MCF 10A (cell line): ENCODE results near the gene SEC16B. TPM values are rescaled to one million over a fixed set of nuclear protein-coding genes. Genes with fewer than 3 reads are reported as not detected.

Experiments
- BruUV-seq: library from RNA; stranded (reverse); fragments of 400-500 nt; replicated peaks from 2 replicates; lab custom pipeline; 2021; lab: Mats Ljungman, UMichigan
- CTCF ChIA-PET: fragments of 300-600 bp; sonication (Branson Sonifier 250); formaldehyde crosslinking; extraction: SDS; loops from one replicate; lab custom pipeline; 2021; ENCODE audit warnings: antibody characterized with exemption, inconsistent platforms; lab: Yijun Ruan, JAX
- POLR2A ChIA-PET: fragments of 300-600, 350-650 bp; sonication (Branson Sonifier 250); formaldehyde crosslinking; extraction: SDS; loops from one replicate; lab custom pipeline; 2020; ENCODE audit warnings: antibody characterized with exemption, inconsistent platforms; lab: Yijun Ruan, JAX
- DNase-seq: peaks from one replicate; pipeline ENCODE4 v3.0.0-alpha.2; 2018; ENCODE audit not compliant: unreplicated experiment
- H3K27ac Mint-ChIP-seq: one replicate; pipeline ENCODE4 v1.8.0; 2022; ENCODE audit warnings: mild to moderate bottlenecking, low read depth, mixed read lengths; ENCODE audit not compliant: unreplicated experiment
- H3K27me3 Mint-ChIP-seq: one replicate; pipeline ENCODE4 v1.8.0; 2022; ENCODE audit warnings: mixed read lengths; ENCODE audit not compliant: insufficient read depth, unreplicated experiment
- H3K36me3 Mint-ChIP-seq: one replicate; pipeline ENCODE4 v1.8.0; 2022; ENCODE audit warnings: mild to moderate bottlenecking, moderate library complexity, mixed read lengths; ENCODE audit not compliant: insufficient read depth, unreplicated experiment
- H3K4me1 Mint-ChIP-seq: one replicate; pipeline ENCODE4 v1.8.0; 2022; ENCODE audit warnings: mixed read lengths; ENCODE audit not compliant: insufficient read depth, unreplicated experiment
- H3K4me3 Mint-ChIP-seq: one replicate; pipeline ENCODE4 v1.8.0; 2022; ENCODE audit warnings: mild to moderate bottlenecking, moderate library complexity, mixed read lengths; ENCODE audit not compliant: unreplicated experiment
- H3K9me3 Mint-ChIP-seq: one replicate; pipeline ENCODE4 v1.8.0; 2022; ENCODE audit warnings: mixed read lengths; ENCODE audit not compliant: unreplicated experiment
- intact Hi-C: fragments of 100-400 bp; cut with micrococcal nuclease; formaldehyde crosslinking; loops from 2 replicates; pipeline ENCODE4 v1.14.1; 2022
- total RNA-seq: library from RNA; stranded (reverse); gene quantifications from 2 replicates; pipeline ENCODE4 v1.2.3, GENCODE V29; 2022
- TF ChIP-seq, protein P1 (sequence below): fragments of 200-600 bp; IDR thresholded peaks from one replicate; pipeline ENCODE4 v1.8.0; 2022; ENCODE audit warnings: antibody characterized with exemption, mild to moderate bottlenecking; ENCODE audit not compliant: unreplicated experiment

The SEC16B gene
- total RNA-seq, 1 experiment from 2014 or later = not detected

DNA sequence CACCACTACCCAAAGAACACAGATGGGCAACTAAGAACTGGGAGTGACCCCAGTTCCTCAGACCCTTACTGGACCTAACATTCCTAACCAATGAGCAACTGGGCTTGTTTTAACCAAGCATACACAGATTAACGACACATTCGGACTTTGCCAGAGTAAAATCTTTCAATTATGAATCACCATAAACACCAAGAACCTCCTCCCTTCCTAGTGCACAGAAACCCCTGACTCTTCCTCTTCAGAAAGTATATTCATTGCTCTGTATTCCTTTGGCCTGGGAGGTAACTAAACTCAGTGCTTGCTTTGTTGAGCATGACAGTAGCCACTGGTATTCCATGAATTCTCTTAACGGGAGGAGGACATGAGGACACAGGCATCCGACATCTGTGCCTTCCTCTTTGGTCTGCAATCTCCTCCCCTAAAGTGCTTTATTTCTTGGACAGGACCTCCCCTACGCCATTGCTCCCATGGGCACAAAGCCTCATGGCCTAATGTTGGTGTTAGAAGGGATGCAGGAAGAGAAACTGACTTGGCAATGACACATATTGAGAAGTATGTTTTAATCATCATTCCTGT, 42.7 kb downstream of the SEC16B start:
- peak overlapping the region; percentile 76 for H3K27ac Mint-ChIP-seq

GRCh38 chr1:177926201-177926600, 43.7 kb downstream of the SEC16B start:
- ChIA-PET CTCF (interaction anchor here (0.6 to 6.7 kb wide), 13 partner anchors 11 to 1049 kb away, joined by 3 to 55 read pairs (median 4); no protein-coding TSS in a partner anchor), POLR2A (interaction anchor here (0.6 to 1.4 kb wide), 2 partner anchors 10 to 124 kb away, joined by 3 read pairs; no protein-coding TSS in a partner anchor)
- no peak for DNase-seq
- no TSS peak for BruUV-seq
- no peaks in the 10 kb centered on the region for H3K9me3 Mint-ChIP-seq
- no peaks in the 10 kb centered on the region for H3K27me3 Mint-ChIP-seq
- H3K36me3 Mint-ChIP-seq = no peaks in the 10 kb centered on the region
- H3K4me3 Mint-ChIP-seq = no peak overlapping the region
- peaks cover 13% of the 10 kb centered on the region for H3K4me1 Mint-ChIP-seq
- TF ChIP-seq, protein P1, sequence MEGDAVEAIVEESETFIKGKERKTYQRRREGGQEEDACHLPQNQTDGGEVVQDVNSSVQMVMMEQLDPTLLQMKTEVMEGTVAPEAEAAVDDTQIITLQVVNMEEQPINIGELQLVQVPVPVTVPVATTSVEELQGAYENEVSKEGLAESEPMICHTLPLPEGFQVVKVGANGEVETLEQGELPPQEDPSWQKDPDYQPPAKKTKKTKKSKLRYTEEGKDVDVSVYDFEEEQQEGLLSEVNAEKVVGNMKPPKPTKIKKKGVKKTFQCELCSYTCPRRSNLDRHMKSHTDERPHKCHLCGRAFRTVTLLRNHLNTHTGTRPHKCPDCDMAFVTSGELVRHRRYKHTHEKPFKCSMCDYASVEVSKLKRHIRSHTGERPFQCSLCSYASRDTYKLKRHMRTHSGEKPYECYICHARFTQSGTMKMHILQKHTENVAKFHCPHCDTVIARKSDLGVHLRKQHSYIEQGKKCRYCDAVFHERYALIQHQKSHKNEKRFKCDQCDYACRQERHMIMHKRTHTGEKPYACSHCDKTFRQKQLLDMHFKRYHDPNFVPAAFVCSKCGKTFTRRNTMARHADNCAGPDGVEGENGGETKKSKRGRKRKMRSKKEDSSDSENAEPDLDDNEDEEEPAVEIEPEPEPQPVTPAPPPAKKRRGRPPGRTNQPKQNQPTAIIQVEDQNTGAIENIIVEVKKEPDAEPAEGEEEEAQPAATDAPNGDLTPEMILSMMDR = no peak
- intact Hi-C loops = no loop called here
- H3K27ac Mint-ChIP-seq = peak overlapping the region; percentile 76

More for the DNA sequence above, 42.7 kb downstream of the SEC16B start:
- no peaks in the 10 kb centered on the region for H3K27me3 Mint-ChIP-seq
- peak; percentile 42 for DNase-seq
- BruUV-seq = no TSS peak
- ChIA-PET POLR2A (no interaction called here), CTCF (interaction anchor here (0.6 to 6.7 kb wide), 12 partner anchors 9 to 1050 kb away, joined by 3 to 55 read pairs (median 4); no protein-coding TSS in a partner anchor)
- intact Hi-C loops = no loop called here
- peaks cover 13% of the 10 kb centered on the region for H3K4me1 Mint-ChIP-seq
- TF ChIP-seq, protein P1 = no peak
- no peaks in the 10 kb centered on the region for H3K9me3 Mint-ChIP-seq
- no peaks in the 10 kb centered on the region for H3K36me3 Mint-ChIP-seq
- no peak overlapping the region for H3K4me3 Mint-ChIP-seq

GRCh38 chr1:177925006-177925405, 44.9 kb downstream of the SEC16B start:
- H3K36me3 Mint-ChIP-seq = no peaks in the 10 kb centered on the region
- intact Hi-C loops = no loop called here
- TF ChIP-seq, protein P1 = no peak
- H3K9me3 Mint-ChIP-seq = no peaks in the 10 kb centered on the region
- no peak overlapping the region for H3K4me3 Mint-ChIP-seq
- H3K27ac Mint-ChIP-seq = no peak overlapping the region
- ChIA-PET POLR2A (no interaction called here), CTCF (interaction anchor here (0.7 to 6.7 kb wide), 9 partner anchors 10 to 1364 kb away, joined by 3 to 55 read pairs (median 4); no protein-coding TSS in a partner anchor)
- no peaks in the 10 kb centered on the region for H3K27me3 Mint-ChIP-seq
- BruUV-seq = no TSS peak
- H3K4me1 Mint-ChIP-seq = peaks cover 13% of the 10 kb centered on the region
- no peak for DNase-seq

GRCh38 chr1:177923441-177923840, 46.4 kb downstream of the SEC16B start:
- intact Hi-C loops = no loop called here
- BruUV-seq = no TSS peak
- Mint-ChIP-seq H3K4me3 (no peak overlapping the region), H3K36me3 (no peaks in the 10 kb centered on the region), H3K9me3 (no peaks in the 10 kb centered on the region), H3K27me3 (no peaks in the 10 kb centered on the region), H3K27ac (no peak overlapping the region), H3K4me1 (peaks cover 13% of the 10 kb centered on the region)
- ChIA-PET POLR2A (interaction anchor here (2.3 kb wide), 1 partner anchor 10 kb away, joined by 5 read pairs; no protein-coding TSS in a partner anchor), CTCF (interaction anchor here (1.0 to 6.7 kb wide), 7 partner anchors 9 to 742 kb away, joined by 3 to 55 read pairs (median 4); no protein-coding TSS in a partner anchor)
- TF ChIP-seq, protein P1 = no peak
- no peak for DNase-seq
